ENCODE data around the gene GID8. TPM values are rescaled to one million over a fixed set of nuclear protein-coding genes. Genes with fewer than 3 reads are reported as not detected.

The GID8 gene
- polyA plus RNA-seq, 2 of the 4 experiments (the other 2 are of a cell fraction), result 19.2 to 24.5 TPM

- no peak for DNase-seq (ENCODE audit: low read depth in 1 of 2, low spot score in 1 of 2)
- FAIRE-seq, result no peak
- Histone ChIP-seq H3K9me3 (no peaks in the 10 kb centered on the region), H3K4me3 (no peak overlapping the region), H3K27ac (no peak overlapping the region), H3K4me2 (no peak overlapping the region), H3K4me1 (peaks cover 5% of the 10 kb centered on the region; the same call in 2 of the 3 replicates)
- ATAC-seq, result no peak
- 94% methylated on average over 16 of the region's 16 CpGs for WGBS (ENCODE audit: missing lambda C conversion rate)
- TF ChIP-seq ATOH8 (CRISPR knock-in tag; IDR thresholded peaks at IDR 0.05; ENCODE audit: low read depth) (no peak), POLR2AphosphoS2 (conservative IDR thresholded peaks at IDR 0.05; ENCODE audit: low read length) (no peak), RAD21 (conservative IDR thresholded peaks at IDR 0.05 in 1 of 2, IDR thresholded peaks at IDR 0.05 in 1 of 2) (no peak), PHF8 (IDR thresholded peaks at IDR 0.05; ENCODE audit: borderline replicate concordance, low read depth) (no peak), EP300 (IDR thresholded peaks at IDR 0.05) (no peak), TP53 (CRISPR knock-in tag; IDR thresholded peaks at IDR 0.05) (no peak), NFE2L2 (conservative IDR thresholded peaks at IDR 0.05; ENCODE audit: low read length) (no peak), EHF (CRISPR knock-in tag; IDR thresholded peaks at IDR 0.05) (no peak), HDAC2 (IDR thresholded peaks at IDR 0.05) (no peak)
- POLR2A ChIA-PET, result no interaction called here
- CTCF ChIA-PET, result interaction anchor here (6.6 to 18.3 kb wide), 4 partner anchors 8 to 22 kb away, joined by 83 to 368 read pairs (median 122); partner anchors contain the start of gene DIDO1
Observed at GRCh38 chr20:62896526-62896925, 41.4 kb upstream of the GID8 start.

DNA sequence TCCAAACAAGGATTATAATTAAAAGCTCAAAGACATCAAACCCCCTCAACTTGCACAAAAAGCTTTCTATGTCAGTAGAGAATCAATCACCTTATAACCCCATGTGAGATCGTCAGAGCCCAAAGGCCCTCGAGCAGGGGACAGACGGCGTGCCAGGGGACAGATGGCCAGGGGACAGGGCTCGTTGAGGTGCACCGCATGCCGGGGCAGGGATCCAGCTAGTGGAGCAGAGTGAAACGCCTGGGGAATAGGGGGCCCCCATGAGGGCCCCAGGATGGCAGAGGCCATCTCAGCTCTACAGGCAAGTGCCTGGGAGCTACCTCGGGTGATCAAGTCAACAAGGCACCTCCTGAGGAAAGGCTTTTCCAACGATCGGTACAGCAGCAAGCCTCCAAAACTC is 40.3 kb upstream of the GID8 start:
- no peak for FAIRE-seq
- WGBS (ENCODE audit: missing lambda C conversion rate), result 93% methylated on average over 11 of the region's 11 CpGs
- Histone ChIP-seq H3K4me2 (no peak overlapping the region), H3K9me3 (no peaks in the 10 kb centered on the region), H3K4me1 (peaks cover 5% of the 10 kb centered on the region; the same call in 2 of the 3 replicates), H3K27ac (no peak overlapping the region), H3K4me3 (no peak overlapping the region)
- ATAC-seq, result no peak
- ChIA-PET POLR2A (no interaction called here), CTCF (interaction anchor here (0.5 to 18.3 kb wide), 6 partner anchors 9 to 75 kb away, joined by 3 to 368 read pairs (median 44); partner anchors contain the start of gene DIDO1)
- TF ChIP-seq POLR2AphosphoS2 (conservative IDR thresholded peaks at IDR 0.05; ENCODE audit: low read length) (0 out of 2 replicates have a peak, but pooled peaks have one; percentile 48), KDM1A (IDR thresholded peaks at IDR 0.05; ENCODE audit: low read depth) (no peak)
- DNase-seq (ENCODE audit: low read depth in 1 of 2, low spot score in 1 of 2), result no peak

DNA sequence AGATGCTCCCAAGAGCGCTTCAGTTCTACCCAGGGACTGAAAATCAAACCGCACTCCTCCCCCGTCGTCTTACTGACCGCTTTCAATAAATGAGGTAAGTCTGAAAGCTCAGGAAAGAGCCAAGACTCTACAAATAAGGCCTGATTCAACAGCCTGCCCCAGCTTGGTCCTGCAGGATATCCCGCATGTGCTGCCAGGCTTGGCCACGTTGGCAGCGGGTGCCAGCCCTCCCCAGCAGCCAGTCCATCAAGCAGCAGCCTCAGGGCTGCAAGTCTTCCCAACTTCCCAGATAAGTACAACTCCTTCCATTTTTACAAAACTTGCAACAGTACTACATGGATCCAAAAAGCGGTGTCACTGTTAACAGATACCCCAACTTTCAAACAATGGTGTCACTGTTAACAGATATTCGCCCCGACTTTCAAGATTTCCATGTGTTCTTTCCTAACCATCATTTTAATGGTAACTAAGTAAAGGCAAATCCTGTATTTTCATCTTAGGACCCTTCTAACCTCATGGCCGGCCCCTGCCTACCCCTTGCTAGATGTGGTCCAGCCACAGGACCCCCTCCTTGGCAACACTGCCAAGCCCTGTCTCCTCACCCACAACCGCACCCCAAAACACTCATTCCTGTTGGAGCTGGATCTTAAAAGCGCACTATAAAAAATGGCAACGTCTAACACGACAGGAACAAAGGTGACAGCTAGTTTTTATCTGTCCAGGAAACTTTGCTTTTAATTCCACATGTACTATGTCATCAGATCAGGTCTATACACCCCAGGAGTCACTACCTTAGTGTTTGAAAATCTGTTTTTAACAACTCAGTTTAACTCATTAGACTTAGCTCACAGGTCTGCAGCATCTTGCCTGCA is 39.6 kb upstream of the GID8 start:
- 94% methylated on average over 16 of the region's 16 CpGs for WGBS (ENCODE audit: missing lambda C conversion rate)
- Histone ChIP-seq H3K4me2 (no peak overlapping the region), H3K9me3 (no peaks in the 10 kb centered on the region), H3K4me1 (peaks cover 5% of the 10 kb centered on the region; the same call in 2 of the 3 replicates), H3K4me3 (no peak overlapping the region), H3K27ac (no peak overlapping the region)
- no peak for ATAC-seq
- FAIRE-seq, result no peak
- no peak for TF ChIP-seq FOSB (CRISPR knock-in tag; IDR thresholded peaks at IDR 0.05)
- ChIA-PET CTCF (interaction anchor here (1.1 to 18.3 kb wide), 10 partner anchors 10 to 112 kb away, joined by 3 to 368 read pairs (median 14); partner anchors contain the start of genes BHLHE23 and DIDO1), POLR2A (no interaction called here)
- no peak for DNase-seq (ENCODE audit: low read depth in 1 of 2, low spot score in 1 of 2)

- WGBS (ENCODE audit: missing lambda C conversion rate), result 90% methylated on average over 16 of the region's 16 CpGs
- H3K4me2 ChIP-seq, result no peak overlapping the region
- CTCF ChIA-PET, result interaction anchor here (0.9 to 18.3 kb wide), 14 partner anchors 11 to 111 kb away, joined by 3 to 368 read pairs (median 6); partner anchors contain the start of genes BHLHE23, DIDO1 and GID8
- ATAC-seq (no peak), DNase-seq (ENCODE audit: low read depth in 1 of 2, low spot score in 1 of 2) (no peak), FAIRE-seq (no peak)
- POLR2A ChIA-PET, result no interaction called here
- H3K4me1 ChIP-seq, result peaks cover 5% of the 10 kb centered on the region; the same call in 2 of the 3 replicates
- no peak overlapping the region for H3K27ac ChIP-seq
- TF ChIP-seq FOSL2 (IDR thresholded peaks at IDR 0.05) (no peak), FOSL2 (CRISPR knock-in tag; IDR thresholded peaks at IDR 0.05) (no peak), HOXB13 (CRISPR knock-in tag; IDR thresholded peaks at IDR 0.05; ENCODE audit: low read depth) (no peak), CBX2 (IDR thresholded peaks at IDR 0.05; ENCODE audit: borderline replicate concordance, low read depth) (no peak), SMC3 (IDR thresholded peaks at IDR 0.05) (no peak), TP53 (CRISPR knock-in tag; IDR thresholded peaks at IDR 0.05) (no peak), RFX5 (IDR thresholded peaks at IDR 0.05) (no peak), EP300 (IDR thresholded peaks at IDR 0.05) (no peak), JUN (IDR thresholded peaks at IDR 0.05) (no peak), ZC3H11A (IDR thresholded peaks at IDR 0.05) (no peak), HEYL (CRISPR knock-in tag; IDR thresholded peaks at IDR 0.05) (no peak), CHD2 (IDR thresholded peaks at IDR 0.05; ENCODE audit: low read length, partially characterized antibody) (no peak), MAFK (IDR thresholded peaks at IDR 0.05; ENCODE audit: partially characterized antibody) (no peak)
- no peak overlapping the region for H3K4me3 ChIP-seq
- H3K9me3 ChIP-seq, result no peaks in the 10 kb centered on the region
Observed at GRCh38 chr20:62898970-62899632, 38.8 kb upstream of the GID8 start.

Data from A549 (cell line).